ENCODE results near the gene TNFSF11.

TNFSF11 gene

DNA sequence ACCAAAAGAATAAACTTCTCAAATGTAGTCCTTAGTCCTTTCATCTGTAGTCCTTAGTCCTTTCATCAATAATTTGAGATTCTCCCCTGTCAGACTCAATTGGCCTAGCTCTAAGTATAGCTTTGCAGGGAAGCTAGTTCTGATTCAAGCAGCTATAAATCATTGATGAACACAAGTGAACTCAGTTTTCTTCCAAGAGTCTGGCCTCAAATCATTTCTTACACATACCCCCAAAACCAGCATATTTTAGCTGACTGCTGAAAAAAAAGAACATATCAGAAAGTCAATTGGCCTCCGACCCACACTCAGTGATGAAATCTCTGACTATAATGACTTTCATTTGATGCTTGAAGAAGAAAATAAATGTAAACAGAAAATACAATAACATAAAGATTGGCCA is 64.9 kb downstream of the TNFSF11 start:
- Histone ChIP-seq H3K79me1 (ENCODE audit: low read depth, low read length) (no peaks in the 10 kb centered on the region), H3K23ac (ENCODE audit: low read depth, low read length, poor library complexity) (no peak overlapping the region), H2BK15ac (ENCODE audit: low read length) (no peak overlapping the region), H3K4me3 (ENCODE audit: low read length in 2 of 2) (no peak overlapping the region), H3K27me3 (ENCODE audit: control insufficient read depth in 3 of 3, insufficient read depth in 3 of 3, low read depth in 1 of 3, low read length in 3 of 3) (no peaks in the 10 kb centered on the region), H3K4me1 (ENCODE audit: control insufficient read depth in 2 of 2, insufficient read depth in 1 of 2, low read depth in 1 of 2, low read length in 2 of 2) (no peaks in the 10 kb centered on the region), H3K9me3 (replicated peaks in 1 of 2; ENCODE audit: control insufficient read depth in 2 of 2, insufficient read depth in 1 of 2, low read depth in 1 of 2, low read length in 2 of 2) (peaks cover 0 to 2% of the 10 kb centered on the region in 2 donors), H3K27ac (replicated peaks; ENCODE audit: low read length) (no peak overlapping the region), H3K4me2 (ENCODE audit: insufficient read depth, low read length, poor library complexity, severe bottlenecking) (no peak overlapping the region), H2BK12ac (ENCODE audit: low read length) (no peak overlapping the region), H4K91ac (ENCODE audit: low read depth, low read length, poor library complexity) (no peak overlapping the region), H2BK120ac (ENCODE audit: low read depth, low read length) (no peak overlapping the region), H3K9ac (ENCODE audit: low read depth, low read length, poor library complexity) (no peak overlapping the region), H2BK5ac (ENCODE audit: low read length) (no peak overlapping the region), H3K36me3 (replicated peaks in 1 of 2; ENCODE audit: control insufficient read depth in 2 of 2, insufficient read depth in 2 of 2, low read length in 2 of 2) (no peaks in the 10 kb centered on the region), H3K14ac (ENCODE audit: low read length) (no peak overlapping the region), H4K8ac (ENCODE audit: low read depth, low read length) (no peak overlapping the region), H2AFZ (ENCODE audit: low read length) (no peak overlapping the region), H2AK5ac (ENCODE audit: low read depth, low read length) (no peak overlapping the region), H3K18ac (ENCODE audit: low read length) (no peak overlapping the region), H3K4ac (ENCODE audit: low read length) (no peak overlapping the region)
- no CpG with 5 or more reads among the region's 1 CpG for WGBS, 2 donors (ENCODE audit: extremely low coverage in 2 of 2, insufficient read length in 2 of 2, insufficient replicate concordance in 1 of 2)
- no peak for DNase-seq (ENCODE audit: low spot score)

DNA sequence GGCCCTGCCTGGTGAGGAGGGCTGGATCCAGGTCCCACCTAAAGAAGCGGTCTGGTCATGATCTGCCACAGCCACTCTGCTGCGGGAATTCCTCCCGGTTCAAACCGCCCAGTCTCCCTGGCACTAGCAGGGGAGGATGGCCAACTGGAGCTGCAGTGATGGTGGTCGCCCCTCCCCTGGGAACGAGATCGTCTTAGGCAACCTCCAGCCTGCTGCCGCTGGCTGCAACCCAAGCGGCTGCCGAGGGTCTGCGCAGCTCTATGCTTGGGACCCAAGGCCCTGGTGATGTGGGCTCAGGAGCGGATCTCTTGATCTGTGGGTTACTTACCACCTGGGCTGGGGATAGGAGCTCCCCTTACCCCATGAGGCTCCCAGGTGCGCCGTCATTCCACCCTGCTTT is 69.1 kb downstream of the TNFSF11 start:
- Histone ChIP-seq H3K18ac (ENCODE audit: low read length) (peak overlapping the region; percentile 16), H3K4me3 (ENCODE audit: low read length in 2 of 2) (no peak overlapping the region), H3K4me1 (ENCODE audit: control insufficient read depth in 2 of 2, insufficient read depth in 1 of 2, low read depth in 1 of 2, low read length in 2 of 2) (no peaks in the 10 kb centered on the region), H4K91ac (ENCODE audit: low read depth, low read length, poor library complexity) (no peak overlapping the region), H3K4me2 (ENCODE audit: insufficient read depth, low read length, poor library complexity, severe bottlenecking) (no peak overlapping the region), H3K36me3 (replicated peaks in 1 of 2; ENCODE audit: control insufficient read depth in 2 of 2, insufficient read depth in 2 of 2, low read length in 2 of 2) (no peaks in the 10 kb centered on the region), H3K9ac (ENCODE audit: low read depth, low read length, poor library complexity) (no peak overlapping the region), H3K23ac (ENCODE audit: low read depth, low read length, poor library complexity) (no peak overlapping the region), H2BK120ac (ENCODE audit: low read depth, low read length) (no peak overlapping the region), H2AK5ac (ENCODE audit: low read depth, low read length) (no peak overlapping the region), H4K8ac (ENCODE audit: low read depth, low read length) (no peak overlapping the region), H2BK15ac (ENCODE audit: low read length) (no peak overlapping the region), H3K4ac (ENCODE audit: low read length) (no peak overlapping the region), H3K14ac (ENCODE audit: low read length) (no peak overlapping the region), H3K9me3 (replicated peaks in 1 of 2; ENCODE audit: control insufficient read depth in 2 of 2, insufficient read depth in 1 of 2, low read depth in 1 of 2, low read length in 2 of 2) (peaks cover 0 to 2% of the 10 kb centered on the region in 2 donors), H3K27me3 (ENCODE audit: control insufficient read depth in 3 of 3, insufficient read depth in 3 of 3, low read depth in 1 of 3, low read length in 3 of 3) (no peaks in the 10 kb centered on the region), H2AFZ (ENCODE audit: low read length) (no peak overlapping the region), H3K27ac (replicated peaks; ENCODE audit: low read length) (no peak overlapping the region), H2BK12ac (ENCODE audit: low read length) (no peak overlapping the region), H2BK5ac (ENCODE audit: low read length) (no peak overlapping the region), H3K79me1 (ENCODE audit: low read depth, low read length) (no peaks in the 10 kb centered on the region)
- no peak for DNase-seq (ENCODE audit: low spot score)
- no CpG with 5 or more reads among the region's 14 CpGs for WGBS, 2 donors (ENCODE audit: extremely low coverage in 2 of 2, insufficient read length in 2 of 2, insufficient replicate concordance in 1 of 2)

DNA sequence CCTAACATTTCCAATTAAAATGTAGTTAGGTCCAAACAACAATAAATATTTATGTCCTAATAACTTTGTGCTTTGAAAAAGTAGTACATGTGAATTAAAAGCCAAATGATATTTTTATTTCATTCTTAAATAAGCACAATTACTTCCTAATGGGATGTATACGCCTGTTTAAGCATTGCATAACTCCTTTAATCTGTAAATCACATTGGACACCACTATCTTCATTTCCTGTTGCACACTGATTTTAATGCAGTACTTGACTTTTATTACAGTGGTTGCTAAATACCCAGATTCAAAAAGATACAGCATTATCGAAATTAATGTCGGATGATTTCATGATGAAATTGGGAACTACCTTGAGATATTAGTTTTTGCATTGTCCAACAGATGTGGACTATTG is 70.9 kb downstream of the TNFSF11 start:
- no peak overlapping the region for H3K4me2 ChIP-seq (ENCODE audit: insufficient read depth, low read length, poor library complexity, severe bottlenecking)
- no peak overlapping the region for H2BK15ac ChIP-seq (ENCODE audit: low read length)
- no peaks in the 10 kb centered on the region for H3K4me1 ChIP-seq (ENCODE audit: control insufficient read depth in 2 of 2, insufficient read depth in 1 of 2, low read depth in 1 of 2, low read length in 2 of 2)
- no peak overlapping the region for H4K91ac ChIP-seq (ENCODE audit: low read depth, low read length, poor library complexity)
- no peak overlapping the region for H3K18ac ChIP-seq (ENCODE audit: low read length)
- WGBS, 2 donors (ENCODE audit: extremely low coverage in 2 of 2, insufficient read length in 2 of 2, insufficient replicate concordance in 1 of 2) = no CpG with 5 or more reads among the region's 3 CpGs
- no peak for DNase-seq (ENCODE audit: low spot score)
- no peak overlapping the region for H2AFZ ChIP-seq (ENCODE audit: low read length)
- no peak overlapping the region for H3K4me3 ChIP-seq (ENCODE audit: low read length in 2 of 2)
- no peak overlapping the region for H2BK120ac ChIP-seq (ENCODE audit: low read depth, low read length)
- no peaks in the 10 kb centered on the region for H3K27me3 ChIP-seq (ENCODE audit: control insufficient read depth in 3 of 3, insufficient read depth in 3 of 3, low read depth in 1 of 3, low read length in 3 of 3)
- H3K79me1 ChIP-seq (ENCODE audit: low read depth, low read length) = no peaks in the 10 kb centered on the region
- peaks cover 0 to 2% of the 10 kb centered on the region in 2 donors for H3K9me3 ChIP-seq (replicated peaks in 1 of 2; ENCODE audit: control insufficient read depth in 2 of 2, insufficient read depth in 1 of 2, low read depth in 1 of 2, low read length in 2 of 2)
- H2BK12ac ChIP-seq (ENCODE audit: low read length) = no peak overlapping the region
- no peak overlapping the region for H3K14ac ChIP-seq (ENCODE audit: low read length)
- no peak overlapping the region for H3K27ac ChIP-seq (replicated peaks; ENCODE audit: low read length)
- no peak overlapping the region for H3K4ac ChIP-seq (ENCODE audit: low read length)
- no peak overlapping the region for H2AK5ac ChIP-seq (ENCODE audit: low read depth, low read length)
- no peak overlapping the region for H4K8ac ChIP-seq (ENCODE audit: low read depth, low read length)
- H2BK5ac ChIP-seq (ENCODE audit: low read length) = no peak overlapping the region
- H3K23ac ChIP-seq (ENCODE audit: low read depth, low read length, poor library complexity) = no peak overlapping the region
- no peak overlapping the region for H3K9ac ChIP-seq (ENCODE audit: low read depth, low read length, poor library complexity)
- no peaks in the 10 kb centered on the region for H3K36me3 ChIP-seq (replicated peaks in 1 of 2; ENCODE audit: control insufficient read depth in 2 of 2, insufficient read depth in 2 of 2, low read length in 2 of 2)

DNA sequence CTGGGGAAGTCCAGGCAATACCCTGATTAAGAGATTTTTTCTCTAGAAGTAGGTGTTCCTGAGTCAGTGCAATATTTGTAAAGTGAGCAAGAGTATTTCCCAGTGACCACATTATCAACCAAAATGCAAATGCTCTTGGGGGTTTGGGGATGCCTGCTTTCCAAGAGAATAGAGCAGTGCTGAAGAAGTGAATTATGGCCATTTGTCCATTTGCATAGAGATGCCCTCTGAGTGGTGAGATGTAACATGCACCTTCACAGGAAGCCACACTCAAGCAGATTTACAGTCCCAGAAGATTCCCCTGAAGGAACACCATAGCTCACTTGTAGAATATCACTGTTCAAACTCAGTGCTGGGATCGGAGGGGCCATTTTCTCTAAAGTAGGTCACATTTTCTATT is 71.8 kb downstream of the TNFSF11 start:
- no peak overlapping the region for H2AK5ac ChIP-seq (ENCODE audit: low read depth, low read length)
- no peak overlapping the region for H4K91ac ChIP-seq (ENCODE audit: low read depth, low read length, poor library complexity)
- H4K8ac ChIP-seq (ENCODE audit: low read depth, low read length) = no peak overlapping the region
- no peaks in the 10 kb centered on the region for H3K36me3 ChIP-seq (replicated peaks in 1 of 2; ENCODE audit: control insufficient read depth in 2 of 2, insufficient read depth in 2 of 2, low read length in 2 of 2)
- no peak overlapping the region for H2BK5ac ChIP-seq (ENCODE audit: low read length)
- H3K4me3 ChIP-seq (ENCODE audit: low read length in 2 of 2) = no peak overlapping the region
- no peak overlapping the region for H3K9ac ChIP-seq (ENCODE audit: low read depth, low read length, poor library complexity)
- H3K4ac ChIP-seq (ENCODE audit: low read length) = no peak overlapping the region
- WGBS, 2 donors (ENCODE audit: extremely low coverage in 2 of 2, insufficient read length in 2 of 2, insufficient replicate concordance in 1 of 2) = no CpG with 5 or more reads among the region's 1 CpG
- H3K9me3 ChIP-seq (replicated peaks in 1 of 2; ENCODE audit: control insufficient read depth in 2 of 2, insufficient read depth in 1 of 2, low read depth in 1 of 2, low read length in 2 of 2) = peaks cover 0 to 2% of the 10 kb centered on the region in 2 donors
- DNase-seq (ENCODE audit: low spot score) = no peak
- no peaks in the 10 kb centered on the region for H3K79me1 ChIP-seq (ENCODE audit: low read depth, low read length)
- H3K23ac ChIP-seq (ENCODE audit: low read depth, low read length, poor library complexity) = no peak overlapping the region
- H2AFZ ChIP-seq (ENCODE audit: low read length) = no peak overlapping the region
- no peak overlapping the region for H2BK12ac ChIP-seq (ENCODE audit: low read length)
- H3K18ac ChIP-seq (ENCODE audit: low read length) = no peak overlapping the region
- no peak overlapping the region for H2BK15ac ChIP-seq (ENCODE audit: low read length)
- H3K14ac ChIP-seq (ENCODE audit: low read length) = no peak overlapping the region
- no peaks in the 10 kb centered on the region for H3K27me3 ChIP-seq (ENCODE audit: control insufficient read depth in 3 of 3, insufficient read depth in 3 of 3, low read depth in 1 of 3, low read length in 3 of 3)
- H3K4me1 ChIP-seq (ENCODE audit: control insufficient read depth in 2 of 2, insufficient read depth in 1 of 2, low read depth in 1 of 2, low read length in 2 of 2) = no peaks in the 10 kb centered on the region
- no peak overlapping the region for H3K27ac ChIP-seq (replicated peaks; ENCODE audit: low read length)
- H3K4me2 ChIP-seq (ENCODE audit: insufficient read depth, low read length, poor library complexity, severe bottlenecking) = no peak overlapping the region
- no peak overlapping the region for H2BK120ac ChIP-seq (ENCODE audit: low read depth, low read length)
